ENCODE data around the gene TMEM86A.
"Not testable (repeated sequence)": the region's sequence is repeated elsewhere in the genome, so short reads cannot be mapped to it uniquely, and the experiment has no call there.

The TMEM86A gene, protein sequence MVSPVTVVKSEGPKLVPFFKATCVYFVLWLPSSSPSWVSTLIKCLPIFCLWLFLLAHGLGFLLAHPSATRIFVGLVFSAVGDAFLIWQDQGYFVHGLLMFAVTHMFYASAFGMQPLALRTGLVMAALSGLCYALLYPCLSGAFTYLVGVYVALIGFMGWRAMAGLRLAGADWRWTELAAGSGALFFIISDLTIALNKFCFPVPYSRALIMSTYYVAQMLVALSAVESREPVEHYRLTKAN

DNA sequence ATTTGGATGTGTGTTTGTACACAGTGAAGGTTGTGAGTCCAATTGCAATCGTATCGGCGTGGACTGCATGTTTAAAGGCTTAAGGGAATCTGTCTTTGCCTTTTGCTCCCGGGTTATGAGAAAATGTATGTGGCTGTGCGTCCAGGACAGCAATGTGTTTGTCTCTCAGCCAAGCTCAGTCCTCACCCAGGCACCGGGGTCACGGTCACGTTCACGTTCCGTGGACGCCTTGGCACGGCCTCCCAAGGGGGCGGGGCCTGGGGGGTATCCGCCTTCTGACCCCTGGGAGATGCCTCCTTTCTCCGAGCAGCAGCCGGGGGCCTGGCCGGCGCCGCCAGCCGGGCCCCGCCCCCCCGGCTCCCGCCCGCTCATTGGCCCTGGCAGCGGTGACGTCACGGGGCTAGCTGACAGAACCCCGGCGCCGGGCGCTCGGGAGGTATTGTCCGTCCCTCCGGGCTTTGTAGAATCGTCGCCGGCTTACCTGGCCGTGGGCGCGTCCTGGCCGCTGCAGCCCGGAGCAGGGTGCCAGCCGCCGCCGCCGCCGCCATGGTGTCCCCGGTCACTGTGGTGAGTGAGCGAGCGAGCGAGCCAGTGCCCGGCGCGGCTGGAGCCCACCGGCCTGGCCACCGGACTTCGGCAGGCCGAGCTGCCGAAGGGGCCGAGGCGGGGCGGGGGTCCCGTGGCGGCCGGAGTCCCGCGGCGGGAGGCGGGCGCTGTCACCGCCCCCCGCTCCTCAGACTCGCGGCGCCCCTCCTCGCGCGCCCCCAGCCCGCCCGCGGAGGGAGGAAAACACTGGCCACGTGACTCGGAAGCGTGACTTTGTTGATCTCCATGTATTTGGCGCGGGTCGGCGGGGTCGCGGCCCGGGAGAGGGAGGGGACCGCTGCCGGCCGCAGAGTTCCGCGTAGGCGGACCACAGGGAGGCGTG is at the start of gene TMEM86A:
TMEM86A (plus strand) TSS at position 439 of the 928 bp plus-strand sequence; CDS start at position 547, 108 bp downstream.
- peak; percentile 61 to 84 for DNase-seq

DNA sequence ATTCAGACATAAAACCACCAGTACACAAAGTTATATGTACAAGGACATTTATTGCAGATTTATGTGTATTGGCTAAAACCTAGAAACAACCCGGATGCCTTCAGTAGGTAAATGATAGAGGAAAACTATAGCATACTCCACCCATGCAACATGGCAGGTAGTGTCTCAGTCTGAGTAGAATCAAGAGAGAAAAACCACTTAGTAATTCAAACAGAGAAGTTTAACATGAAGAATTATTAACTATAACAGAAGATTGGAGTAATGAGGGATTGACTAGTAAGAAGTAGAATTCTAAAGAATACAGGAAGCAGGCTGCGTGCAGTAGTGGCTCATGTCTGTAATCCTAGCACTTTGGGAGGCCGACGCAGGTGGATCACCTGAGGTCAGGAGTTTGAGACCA is 48.2 kb upstream of the TMEM86A start:
- DNase-seq, result no peak

DNA sequence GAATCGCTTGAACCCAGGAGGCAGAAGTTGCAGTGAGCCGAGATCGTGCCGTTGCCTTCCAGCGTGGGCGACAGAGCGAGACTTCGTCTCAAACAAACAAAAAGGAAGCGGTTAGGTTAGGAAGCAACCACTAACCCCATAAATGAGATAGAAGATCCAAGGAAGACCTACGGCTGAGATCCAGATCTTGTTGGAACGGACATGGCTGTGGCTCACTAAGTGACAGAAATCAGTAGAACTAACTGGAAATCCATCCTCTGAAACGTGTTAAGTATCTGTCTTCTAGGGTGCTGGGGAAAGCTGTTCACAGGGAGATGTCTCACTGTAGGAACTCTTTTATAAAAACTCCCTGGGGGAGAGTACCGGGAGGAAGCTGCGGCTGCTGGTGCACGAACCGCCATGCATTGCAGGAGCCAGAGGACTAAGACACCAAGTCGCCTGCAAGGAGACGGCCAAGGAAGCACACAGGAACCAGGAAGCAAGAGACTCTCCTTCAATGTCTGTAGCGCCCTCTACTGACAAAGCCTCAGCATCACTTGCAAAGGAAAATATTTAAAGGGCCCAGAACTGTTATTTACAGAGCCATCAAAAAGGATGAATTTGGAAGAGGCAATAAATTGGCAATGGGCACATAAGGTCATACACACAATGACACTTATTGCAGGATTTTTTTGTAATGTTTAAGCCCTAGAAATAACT is 47.6 kb upstream of the TMEM86A start:
- peak; percentile 5 to 15 for DNase-seq

DNA sequence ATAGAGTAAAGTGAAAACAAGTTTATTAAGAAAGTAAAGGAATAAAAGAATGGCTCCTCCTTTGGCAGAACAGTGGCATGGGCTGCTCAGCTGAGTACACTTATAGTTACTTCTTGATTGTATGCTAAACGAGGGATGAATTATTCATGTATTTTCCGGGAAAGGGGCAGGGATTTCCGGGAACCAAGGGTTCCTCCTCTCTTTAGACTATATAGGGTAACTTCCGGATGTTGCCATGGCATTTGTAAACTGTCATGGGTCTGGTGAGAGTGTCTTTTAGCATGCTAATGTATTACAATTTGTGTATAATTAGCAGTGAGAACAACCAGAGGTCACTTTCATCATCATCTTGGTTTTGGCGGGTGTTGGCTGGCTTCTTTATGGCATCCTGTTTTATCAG is 40.9 kb upstream of the TMEM86A start:
- no peak for DNase-seq

DNA sequence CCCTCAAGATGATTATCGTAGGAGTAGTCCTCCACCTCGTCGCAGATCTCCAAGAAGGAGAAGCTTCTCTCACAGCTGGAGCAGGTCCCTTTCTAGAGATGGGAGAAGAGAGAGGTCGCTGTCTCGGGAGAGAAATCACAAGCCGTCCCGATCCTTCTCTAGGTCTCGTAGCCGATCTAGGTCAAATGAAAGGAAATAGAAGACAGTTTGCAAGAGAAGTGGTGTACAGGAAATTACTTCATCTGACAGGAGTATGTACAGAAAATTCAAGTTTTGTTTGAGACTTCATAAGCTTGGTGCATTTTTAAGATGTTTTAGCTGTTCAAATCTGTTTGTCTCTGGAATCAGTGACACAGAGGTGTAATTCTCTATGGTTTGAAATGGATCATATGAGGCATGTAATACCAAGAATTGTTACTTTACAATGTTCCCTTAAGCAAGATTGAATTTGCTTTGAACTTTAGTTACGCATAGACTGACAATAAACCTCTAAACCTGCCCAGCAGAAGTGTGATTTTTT is 33.2 kb upstream of the TMEM86A start:
- not testable (repeated sequence) for DNase-seq

DNA sequence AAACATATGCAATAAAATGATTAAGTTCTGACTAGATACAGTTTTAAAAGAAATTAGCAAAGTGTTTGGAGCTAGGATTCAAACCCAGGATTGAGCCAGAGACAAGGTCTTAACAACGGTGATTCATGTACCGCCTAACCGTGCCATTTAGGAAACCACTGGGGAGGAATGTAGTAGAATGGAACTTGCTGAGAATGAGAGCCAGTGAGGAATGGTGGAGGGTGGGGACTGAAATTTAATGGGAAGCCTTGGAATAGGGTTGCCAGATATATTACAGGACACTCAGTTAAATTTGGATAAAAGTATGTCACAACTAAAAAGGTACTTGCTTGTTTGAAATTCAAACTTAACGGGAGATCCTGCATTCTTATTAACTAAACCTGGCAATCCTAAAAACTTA is 30.4 kb upstream of the TMEM86A start:
- DNase-seq, result no peak

DNA sequence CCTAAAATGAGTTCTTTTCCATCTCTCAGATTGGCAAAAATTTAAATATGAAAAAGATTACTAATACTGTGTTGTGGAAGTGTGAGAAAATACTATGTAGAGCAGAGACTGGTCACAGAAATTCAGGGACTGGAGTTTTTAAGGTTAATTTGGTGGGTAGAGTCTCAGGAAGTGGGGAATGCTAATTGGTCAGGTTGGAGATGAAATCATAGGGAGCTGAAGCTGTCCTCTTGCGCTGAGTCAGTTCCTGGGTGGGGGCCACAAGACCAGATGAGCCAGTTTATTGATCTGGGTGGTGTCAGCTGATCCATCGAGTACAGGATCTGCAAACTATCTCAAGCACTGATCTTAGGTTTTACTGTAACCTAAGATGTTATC is 29.4 kb upstream of the TMEM86A start:
- DNase-seq, result no peak

DNA sequence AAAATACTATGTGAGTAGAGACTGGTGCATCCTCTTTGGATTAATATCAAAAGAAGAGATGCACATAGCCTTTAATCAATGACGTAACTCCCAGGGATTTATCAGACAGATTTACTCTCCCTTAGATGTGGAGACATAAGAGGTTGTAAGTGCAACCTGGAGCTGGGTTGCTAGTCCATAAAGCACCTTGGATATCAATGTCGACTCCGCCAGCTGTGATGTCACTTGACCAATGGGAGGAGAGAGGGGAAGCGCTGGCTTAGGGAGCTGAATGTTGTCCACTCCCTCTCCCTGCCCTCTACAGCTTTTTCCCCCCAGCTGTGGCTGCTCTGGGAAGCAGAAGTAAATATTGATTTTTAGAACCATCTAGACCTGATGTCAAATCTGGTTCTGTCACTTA is 28.9 kb upstream of the TMEM86A start:
- DNase-seq, result peak; percentile 2 to 36

DNA sequence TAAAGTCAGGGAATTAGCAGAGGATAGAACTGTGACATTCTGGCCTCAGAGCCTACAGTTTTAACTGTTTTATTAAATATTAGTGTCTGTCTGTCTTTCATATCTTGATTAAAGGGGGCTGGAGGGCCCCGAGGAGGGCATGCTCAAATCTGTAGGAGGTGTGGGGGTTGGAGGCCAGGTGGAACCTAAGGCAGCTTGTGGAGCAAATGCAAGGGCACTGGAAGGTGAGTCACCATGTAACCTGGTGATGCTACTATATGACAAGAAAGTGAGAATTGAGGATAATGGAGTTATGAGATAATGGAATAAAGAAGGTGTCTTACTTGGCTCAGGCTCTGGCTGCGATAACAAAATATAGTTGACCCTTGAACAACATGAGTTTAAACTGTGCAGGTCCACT is 27.3 kb upstream of the TMEM86A start:
- DNase-seq, result no peak

DNA sequence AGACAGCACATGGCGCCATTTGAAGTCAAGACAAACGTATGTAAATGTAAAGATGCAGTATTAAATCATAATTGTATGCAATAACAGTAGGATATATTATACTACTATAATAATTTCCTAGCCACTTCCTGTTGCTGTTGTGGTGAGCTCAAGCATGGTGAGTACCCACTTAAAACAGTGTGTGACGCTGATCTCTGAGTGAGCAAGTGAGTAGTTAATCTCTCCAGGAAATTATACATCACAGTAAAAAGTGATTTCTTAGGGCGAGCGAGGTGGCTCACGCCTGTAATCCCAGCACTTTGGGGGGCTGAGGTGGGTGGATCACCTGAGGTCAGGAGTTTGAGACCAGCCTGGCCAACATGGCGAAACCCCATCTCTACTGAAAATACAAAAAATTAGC is 26.4 kb upstream of the TMEM86A start:
- DNase-seq, result not testable (repeated sequence)

DNA sequence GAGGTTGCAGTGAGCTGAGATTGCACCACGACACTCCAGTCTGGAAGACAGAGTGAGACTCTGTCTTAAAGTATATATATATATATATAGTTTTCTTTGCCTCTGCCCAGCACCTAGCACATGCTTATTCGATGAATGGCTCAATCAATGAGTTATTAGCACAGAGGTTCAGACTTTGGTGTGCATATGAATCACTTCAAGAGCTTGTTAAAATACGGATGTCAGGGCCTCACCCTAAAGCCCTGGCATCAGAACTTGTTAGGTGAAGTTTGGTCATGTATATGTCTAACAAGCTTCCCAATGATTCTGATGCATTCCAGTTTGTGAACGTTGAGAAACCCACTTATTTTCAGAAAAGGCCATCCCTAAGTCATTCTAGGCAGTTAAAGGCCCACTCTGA is 21.8 kb upstream of the TMEM86A start:
- DNase-seq, result no peak

DNA sequence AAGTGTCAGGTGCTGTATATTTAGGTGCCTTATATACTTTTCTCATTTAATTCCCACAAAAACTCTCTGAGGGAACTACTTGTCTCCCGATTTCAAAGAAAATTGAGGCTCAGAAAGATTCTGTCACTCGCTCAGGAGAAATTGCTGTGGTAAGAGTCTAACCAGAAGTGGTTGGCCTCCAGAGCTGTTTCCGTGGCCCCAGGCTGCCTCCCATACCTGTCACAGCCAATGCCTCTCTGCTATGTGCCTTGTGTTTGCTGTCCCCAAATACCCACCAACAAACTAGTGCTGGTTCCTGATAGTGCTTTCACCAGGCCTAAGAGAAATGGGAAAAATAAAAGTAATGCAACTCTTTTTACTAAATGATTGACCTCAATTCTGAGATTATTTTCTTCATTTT is 21.0 kb upstream of the TMEM86A start:
- no peak for DNase-seq

DNA sequence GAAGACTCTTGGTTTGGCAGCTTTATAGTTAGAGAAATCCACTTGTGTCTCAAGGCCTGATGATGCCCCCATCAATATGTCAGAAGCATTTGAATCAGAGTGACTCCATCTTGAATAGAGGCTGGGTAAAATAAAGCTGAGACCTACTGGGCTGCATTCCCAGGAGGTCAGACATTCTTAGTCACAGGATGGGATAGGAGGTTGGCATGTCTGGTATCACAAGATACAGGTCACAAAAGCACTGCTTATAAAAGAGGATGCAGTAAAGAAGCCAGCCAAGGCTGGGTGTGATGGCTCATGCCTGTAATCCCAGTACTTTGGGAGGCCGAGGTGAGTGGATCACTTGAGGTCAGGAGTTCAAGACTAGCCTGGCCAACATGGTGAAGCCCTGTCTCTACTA is 16.6 kb upstream of the TMEM86A start:
- DNase-seq, result not testable (repeated sequence)

DNA sequence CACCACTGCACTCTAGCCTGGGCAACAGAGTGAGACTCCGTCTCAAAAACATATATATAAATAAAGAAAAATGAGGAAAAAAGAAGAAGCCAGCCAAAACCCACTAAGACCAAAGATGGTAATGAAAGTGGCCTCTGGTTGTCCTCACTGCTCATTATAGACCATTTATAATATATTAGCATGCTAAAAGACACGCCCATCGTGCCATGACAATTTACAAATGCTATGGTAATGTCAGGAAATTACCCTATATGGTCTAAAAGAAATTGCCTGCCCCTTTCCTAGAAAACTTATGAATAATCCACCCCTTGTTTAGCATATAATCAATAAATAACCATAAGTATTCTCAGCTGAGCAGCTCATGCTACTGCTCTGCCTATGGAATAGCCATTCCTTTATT is 16.1 kb upstream of the TMEM86A start:
- no peak for DNase-seq

DNA sequence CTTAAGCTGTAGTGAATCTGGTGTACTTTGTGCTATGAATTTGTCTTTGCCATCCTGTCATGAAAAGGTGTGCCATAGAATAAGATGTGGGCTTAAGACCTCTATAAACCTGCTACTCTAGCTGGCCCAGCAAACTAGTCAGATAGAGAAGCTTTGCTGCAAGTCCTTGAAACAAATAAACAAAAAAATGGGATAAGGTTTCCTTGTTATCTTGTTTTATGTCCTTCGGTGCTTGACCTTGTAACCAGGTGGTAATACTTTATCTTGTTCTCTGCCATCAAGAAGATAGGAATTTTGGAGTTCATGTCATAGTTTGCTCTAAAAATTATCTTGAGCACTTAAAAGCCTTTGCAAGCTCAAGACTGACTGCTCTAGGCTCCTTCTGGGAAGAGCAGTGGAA is 14.3 kb upstream of the TMEM86A start:
- DNase-seq, result no peak

DNA sequence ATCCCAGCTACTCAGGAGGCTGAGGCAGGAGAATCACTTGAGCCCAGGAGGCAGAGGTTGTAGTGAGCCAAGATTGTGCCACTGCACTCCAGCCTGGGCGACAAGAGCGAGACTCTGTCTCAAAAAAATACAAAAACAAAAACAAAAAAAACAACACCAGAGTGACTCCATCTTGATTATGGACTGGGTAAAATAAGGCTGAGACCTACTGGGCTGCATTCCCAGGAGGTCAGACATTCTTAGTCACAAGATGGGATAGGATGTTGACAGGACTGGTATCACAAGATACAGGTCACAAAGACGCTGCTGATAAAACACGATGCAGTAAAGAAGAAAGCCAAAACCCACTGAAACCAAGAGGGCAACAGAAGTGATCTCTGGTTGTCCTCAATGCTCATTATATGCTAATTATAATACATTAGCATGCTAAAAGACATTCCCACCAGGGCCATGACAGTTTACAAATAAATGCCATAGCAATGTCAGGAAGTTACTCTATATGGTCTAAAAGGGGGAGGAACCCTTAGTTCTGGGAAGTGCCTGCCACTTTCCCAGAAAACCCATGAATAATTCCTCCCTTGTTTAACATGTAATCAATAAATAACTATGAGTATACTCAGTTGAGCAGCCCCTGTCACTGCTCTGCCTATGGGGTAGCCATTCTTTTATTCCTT is 7.0 kb upstream of the TMEM86A start:
- not testable (repeated sequence) for DNase-seq

DNA sequence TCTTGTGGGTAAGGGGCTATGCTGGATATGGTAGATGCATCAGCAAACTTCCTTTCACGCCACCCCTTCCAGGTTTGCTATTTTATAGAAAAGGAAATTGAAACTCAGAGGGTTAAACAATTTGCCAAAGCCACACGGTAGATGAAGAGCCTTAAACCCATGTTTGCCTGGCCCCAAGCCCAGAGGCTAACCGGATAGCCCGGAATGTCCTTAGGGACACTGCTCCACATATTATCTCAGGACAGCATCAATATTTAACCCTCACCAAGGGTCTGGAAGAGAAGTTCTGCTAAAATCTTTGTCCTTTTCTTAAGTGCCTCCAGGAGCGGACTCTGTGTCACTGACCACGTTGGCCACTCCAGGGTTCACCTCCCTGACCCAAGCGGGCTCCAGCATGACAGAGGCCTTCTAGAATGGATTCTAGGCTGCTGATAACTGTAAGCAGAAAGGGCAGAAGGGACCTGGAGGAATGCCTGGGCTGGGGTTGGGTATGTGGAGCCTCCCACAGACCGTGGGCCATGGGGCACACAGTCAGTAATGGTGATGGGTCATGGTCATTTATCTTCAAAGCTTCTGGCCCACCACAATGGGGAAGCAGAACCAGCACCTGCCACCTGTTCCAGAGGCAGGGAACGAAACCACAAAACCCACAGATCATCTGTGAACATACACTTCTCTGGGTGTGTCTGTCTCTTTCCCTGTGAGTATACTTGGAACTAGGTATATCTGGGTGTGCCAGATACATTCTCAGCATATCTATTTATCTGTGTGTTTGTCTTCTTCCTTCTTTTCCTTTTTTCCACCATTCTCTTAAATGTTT is 5.4 kb upstream of the TMEM86A start:
- no peak for DNase-seq

DNA sequence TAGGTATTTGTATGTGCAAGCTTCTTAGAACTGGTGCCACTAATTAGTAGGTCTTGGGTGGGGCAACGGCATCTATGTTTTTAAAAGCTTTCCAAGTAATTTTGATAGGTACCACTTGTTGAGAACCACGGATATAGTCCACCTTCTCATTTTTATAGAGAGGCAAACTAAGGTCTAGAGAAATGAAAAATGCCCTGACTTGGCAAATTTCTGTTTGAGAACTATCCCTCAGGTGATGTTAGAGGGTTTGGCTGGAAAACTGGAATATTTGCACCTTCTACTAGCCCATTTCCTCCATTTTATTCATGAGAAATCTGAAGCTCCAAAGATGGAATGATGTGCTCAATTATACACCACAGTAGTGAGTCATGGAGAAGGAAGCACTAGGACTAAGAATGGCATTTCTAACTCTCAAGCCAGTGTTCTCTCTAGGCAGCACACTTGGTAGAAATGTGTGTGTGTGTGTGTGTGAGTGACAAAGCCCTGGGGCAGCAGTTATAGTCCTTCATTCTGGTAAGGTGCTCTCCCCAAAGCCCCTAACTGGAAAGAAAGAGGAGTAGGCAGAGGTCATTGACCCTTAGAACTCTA is 1.8 kb upstream of the TMEM86A start:
- DNase-seq, result no peak

DNA sequence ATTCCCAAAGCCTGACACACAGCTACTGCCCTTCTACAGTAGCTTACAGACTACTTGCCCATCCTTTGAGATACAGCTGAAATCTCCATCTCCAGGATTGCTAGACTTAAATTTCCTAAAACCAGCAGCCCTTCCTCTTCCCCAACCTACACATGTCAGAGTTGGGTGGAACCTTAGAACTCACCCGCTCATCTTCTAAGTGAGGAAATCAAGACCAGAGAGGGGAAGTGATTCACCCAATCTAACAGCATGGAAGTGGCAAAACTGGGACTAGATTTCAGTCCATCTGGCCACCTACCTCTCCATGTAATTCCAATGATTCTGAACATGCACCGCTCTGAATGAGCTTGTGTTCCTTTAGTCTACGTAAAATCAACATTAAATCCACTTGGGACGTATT is 1.0 kb upstream of the TMEM86A start:
- no peak for DNase-seq

DNA sequence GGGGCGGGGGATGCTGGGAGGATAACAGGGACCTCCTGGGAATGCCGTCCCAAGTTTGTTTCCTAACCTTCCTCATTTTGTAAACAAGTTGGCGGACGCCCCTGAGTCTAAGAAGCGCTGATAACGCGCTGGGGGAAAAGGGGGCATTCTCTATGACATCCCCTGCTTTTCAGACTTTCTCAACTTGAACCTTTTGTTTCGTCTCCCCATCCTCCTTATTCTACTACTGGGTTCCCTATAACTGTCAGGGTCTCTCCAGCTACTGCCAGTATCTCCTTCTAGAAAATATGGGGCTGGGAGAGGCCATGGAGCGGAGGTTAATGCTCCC is 654 bp downstream of the TMEM86A start:
- no peak for DNase-seq

DNA sequence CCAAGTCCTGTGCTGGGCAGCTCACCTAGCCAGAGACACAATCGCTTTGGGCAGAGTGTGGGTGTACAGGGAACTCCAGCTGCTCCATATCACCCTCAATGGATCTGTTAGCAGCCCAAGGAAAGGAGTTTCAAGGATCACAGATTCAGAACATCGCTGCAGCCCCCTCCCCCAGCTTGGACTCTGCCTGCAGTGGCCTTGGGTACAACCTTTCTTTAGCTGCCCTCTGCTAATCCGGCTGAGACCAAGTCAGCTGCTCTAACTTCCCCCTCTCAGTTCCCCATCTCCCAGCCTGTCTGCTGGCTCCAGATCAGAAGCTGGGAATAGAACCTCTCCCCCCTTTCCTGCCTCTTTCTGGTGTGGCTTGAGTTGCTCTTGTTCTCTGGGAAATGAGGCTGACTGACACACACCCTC is 1.3 kb downstream of the TMEM86A start:
- DNase-seq, result no peak

DNA sequence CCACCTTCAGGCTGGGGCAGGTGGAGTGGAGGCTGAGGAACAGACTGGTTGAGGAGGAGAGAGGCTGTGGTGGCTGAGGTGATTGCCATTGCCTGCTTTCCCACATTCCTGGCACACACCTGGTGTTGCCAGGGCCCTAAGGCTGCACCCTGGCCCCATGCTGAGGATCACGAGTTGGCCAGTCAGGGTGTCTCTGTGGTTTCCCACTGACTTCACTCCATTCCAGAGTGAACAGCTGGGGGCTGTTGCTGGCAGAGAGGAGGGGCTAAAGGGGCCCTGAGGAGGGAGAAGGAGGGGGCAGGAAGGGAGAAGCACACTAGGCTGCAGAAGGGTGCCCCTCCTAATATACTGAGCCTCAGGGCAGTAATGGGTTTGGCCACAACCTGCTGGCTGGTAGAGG is 1.8 kb downstream of the TMEM86A start:
- DNase-seq, result no peak

All from NCI-H524 (cell line).